GM18511 (cell line): ENCODE data around the gene SCYL2.
"Not testable (repeated sequence)": the region's sequence is repeated elsewhere in the genome, so short reads cannot be mapped to it uniquely, and the experiment has no call there.

Experiments
- ATAC-seq: cut with Tn5 transposase; IDR thresholded peaks from one replicate; pipeline ENCODE4 v1.9.1; 2021; ENCODE audit warnings: mild to moderate bottlenecking, moderate library complexity; ENCODE audit not compliant: unreplicated experiment

The SCYL2 gene

GRCh38 chr12:100317371-100317770, 50.4 kb downstream of the SCYL2 start:
- no peak for ATAC-seq

- ATAC-seq = no peak
These were observed 57.5 kb downstream of the SCYL2 start for GRCh38 chr12:100324498-100324897.

- ATAC-seq = no peak
These were observed 59.2 kb downstream of the SCYL2 start for GRCh38 chr12:100326208-100326607.

- ATAC-seq = peak; percentile 96
These were observed 62.8 kb downstream of the SCYL2 start for GRCh38 chr12:100329800-100330199.

- ATAC-seq = no peak
These were observed 64.9 kb downstream of the SCYL2 start for GRCh38 chr12:100331871-100332270.

- ATAC-seq = no peak
These were observed 65.9 kb downstream of the SCYL2 start for GRCh38 chr12:100332852-100333251.

- no peak for ATAC-seq
These were observed 70.3 kb downstream of the SCYL2 start for GRCh38 chr12:100337299-100337698.

GRCh38 chr12:100337727-100338126, 70.8 kb downstream of the SCYL2 start:
- no peak for ATAC-seq

- no peak for ATAC-seq
These were observed 72.1 kb downstream of the SCYL2 start for GRCh38 chr12:100339071-100339470.

- ATAC-seq = not testable (repeated sequence)
These were observed 75.9 kb downstream of the SCYL2 start for GRCh38 chr12:100342897-100343296.

- not testable (repeated sequence) for ATAC-seq
These were observed 77.4 kb downstream of the SCYL2 start for GRCh38 chr12:100344351-100344750.

- no peak for ATAC-seq
These were observed 78.2 kb downstream of the SCYL2 start for GRCh38 chr12:100345020-100345767.

GRCh38 chr12:100346660-100347059, 79.7 kb downstream of the SCYL2 start:
- ATAC-seq = no peak

- no peak for ATAC-seq
These were observed 81.9 kb downstream of the SCYL2 start for GRCh38 chr12:100348657-100349454.

GRCh38 chr12:100356644-100357223, 89.8 kb downstream of the SCYL2 start, which contains the start of gene SLC17A8:
TSS of gene SLC17A8 (plus strand) at chr12:100357074. CDS start at chr12:100357392, 318 bp downstream.
- no peak for ATAC-seq

GRCh38 chr12:100359248-100359647, 92.3 kb downstream of the SCYL2 start:
- no peak for ATAC-seq

GRCh38 chr12:100359822-100360221, 92.8 kb downstream of the SCYL2 start:
- ATAC-seq = no peak

GRCh38 chr12:100360450-100360849, 93.5 kb downstream of the SCYL2 start:
- no peak for ATAC-seq

- no peak for ATAC-seq
These were observed 97.3 kb downstream of the SCYL2 start for GRCh38 chr12:100364324-100364723.

GRCh38 chr12:100365411-100365810, 98.4 kb downstream of the SCYL2 start:
- ATAC-seq = no peak

GRCh38 chr12:100368066-100368465, 101.1 kb downstream of the SCYL2 start:
- ATAC-seq = no peak

GRCh38 chr12:100371146-100371545, 104.2 kb downstream of the SCYL2 start:
- ATAC-seq = no peak
